ENCODE data around the gene C16orf74. TPM values are rescaled to one million over a fixed set of nuclear protein-coding genes. Genes with fewer than 3 reads are reported as not detected.

Gene C16orf74
- total and polyA plus RNA-seq, 2 experiments from 2014 or later, result 3.8 to 7.0 TPM

DNA sequence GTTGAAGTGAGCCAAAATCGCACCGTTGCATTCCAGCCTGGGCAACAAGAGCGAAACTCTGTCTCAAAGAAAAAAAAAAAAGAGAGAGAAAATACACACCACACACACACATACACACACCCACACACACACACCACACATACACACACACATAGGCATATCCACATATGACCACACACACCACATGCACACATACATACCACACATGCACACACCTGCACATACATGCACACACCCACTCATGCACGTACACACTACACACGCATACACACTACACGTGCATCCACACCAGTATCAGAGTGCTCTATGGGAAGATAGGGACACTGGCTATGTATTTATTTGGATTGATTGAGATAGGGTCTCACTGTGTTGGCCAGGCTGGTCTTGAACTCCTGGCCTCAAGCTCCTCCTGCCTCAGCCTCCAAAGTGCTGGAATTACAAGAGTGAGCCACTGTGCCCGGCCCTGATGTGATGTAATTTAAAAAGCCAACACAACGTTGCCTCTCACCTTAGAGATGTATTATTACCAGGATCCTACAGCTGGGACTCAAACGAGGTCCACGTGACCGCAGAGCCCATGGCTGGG lies 44.4 kb downstream of the C16orf74 start:
- no peaks in the 10 kb centered on the region for H3F3A ChIP-seq (ENCODE audit: insufficient read depth)
- H3K27ac ChIP-seq, result no peak overlapping the region
- 79 to 83% methylated on average over 8 to 11 of the region's 11 CpGs for WGBS, 2 experiments (ENCODE audit: low coverage in 1 of 2, low lambda C conversion rate in 2 of 2, missing lambda C conversion rate in 2 of 2)
- H3K4me1 ChIP-seq (ENCODE audit: insufficient read depth), result no peaks in the 10 kb centered on the region
- H3K9ac ChIP-seq, result no peak overlapping the region
- no peak for DNase-seq
- H3K9me3 ChIP-seq (ENCODE audit: low read depth), result no peaks in the 10 kb centered on the region
- no peaks in the 10 kb centered on the region for H3K9me2 ChIP-seq (ENCODE audit: insufficient read depth)
- H2AFZ ChIP-seq, result no peak overlapping the region
- H3K4me3 ChIP-seq, result no peak overlapping the region
- no peak for TF ChIP-seq EZH2phosphoT487 (IDR thresholded peaks at IDR 0.05; ENCODE audit: insufficient read depth, low read depth)
- no peak for TF ChIP-seq EZH2 (IDR thresholded peaks at IDR 0.05; ENCODE audit: insufficient read depth, poor library complexity, severe bottlenecking)
- H3K4me2 ChIP-seq (ENCODE audit: unreplicated experiment), result no peak overlapping the region
- in situ Hi-C loops (cut with MboI), result no loop called here
- no peaks in the 10 kb centered on the region for H3K36me3 ChIP-seq (ENCODE audit: low read depth)
- no peaks in the 10 kb centered on the region for H3K27me3 ChIP-seq (replicated peaks; ENCODE audit: insufficient read depth)
- no peaks in the 10 kb centered on the region for H3K79me2 ChIP-seq (ENCODE audit: insufficient read depth)
- no peaks in the 10 kb centered on the region for H4K20me1 ChIP-seq (ENCODE audit: insufficient read depth)

DNA sequence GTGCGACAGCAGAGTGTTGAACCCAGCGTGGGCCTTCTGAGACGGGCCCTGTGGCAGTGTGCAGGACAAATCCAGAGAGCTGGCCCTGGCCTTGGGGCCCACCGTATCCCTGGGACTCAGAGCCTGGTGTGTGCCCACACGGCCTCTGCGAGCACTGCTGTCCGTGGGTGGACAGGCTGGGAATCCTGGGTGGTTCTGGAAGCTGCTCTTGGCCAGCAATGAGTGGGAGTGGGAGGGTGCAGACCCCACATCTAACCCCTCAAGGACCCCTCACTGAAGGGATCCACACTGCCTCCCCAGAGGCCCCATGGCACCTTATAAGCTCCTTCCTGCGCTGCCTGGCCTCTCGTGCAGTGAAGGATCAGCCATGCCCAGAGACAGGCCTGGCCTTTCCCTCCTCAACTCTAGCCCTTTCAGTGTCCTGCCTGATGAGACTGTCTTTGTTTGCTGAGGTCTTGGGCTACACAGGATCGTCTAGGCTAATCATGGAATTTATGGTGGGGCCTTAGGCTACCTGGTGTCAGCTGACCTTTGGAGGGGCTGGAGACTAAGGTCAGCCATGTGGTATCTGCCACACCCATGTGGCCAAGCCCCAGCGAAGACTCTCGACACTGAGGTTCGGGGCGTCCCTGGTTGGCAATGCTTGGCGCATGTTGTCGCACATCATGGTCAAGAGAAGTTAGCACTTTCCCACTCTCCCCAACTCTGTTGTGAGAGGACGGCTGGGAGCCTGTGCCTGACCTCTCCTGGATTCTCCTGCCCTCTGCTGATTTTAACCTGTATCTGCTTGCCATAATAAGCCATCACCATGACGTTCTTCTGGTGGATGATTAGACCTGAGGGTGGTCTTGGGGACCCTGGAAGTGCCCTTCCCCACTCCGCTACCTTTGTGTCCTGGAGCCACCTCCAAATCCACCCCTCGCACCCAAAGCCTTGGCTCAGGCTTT lies 45.7 kb downstream of the C16orf74 start:
- H3K4me1 ChIP-seq (ENCODE audit: insufficient read depth), result no peaks in the 10 kb centered on the region
- no peaks in the 10 kb centered on the region for H3F3A ChIP-seq (ENCODE audit: insufficient read depth)
- no peak overlapping the region for H3K27ac ChIP-seq
- H3K27me3 ChIP-seq (replicated peaks; ENCODE audit: insufficient read depth), result no peaks in the 10 kb centered on the region
- TF ChIP-seq EZH2phosphoT487 (IDR thresholded peaks at IDR 0.05; ENCODE audit: insufficient read depth, low read depth) (no peak), EZH2 (IDR thresholded peaks at IDR 0.05; ENCODE audit: insufficient read depth, poor library complexity, severe bottlenecking) (no peak)
- no peaks in the 10 kb centered on the region for H3K9me2 ChIP-seq (ENCODE audit: insufficient read depth)
- no peaks in the 10 kb centered on the region for H4K20me1 ChIP-seq (ENCODE audit: insufficient read depth)
- no peak overlapping the region for H3K4me3 ChIP-seq
- H2AFZ ChIP-seq, result no peak overlapping the region
- no peak overlapping the region for H3K9ac ChIP-seq
- in situ Hi-C loops (cut with MboI), result no loop called here
- no peak overlapping the region for H3K4me2 ChIP-seq (ENCODE audit: unreplicated experiment)
- no peaks in the 10 kb centered on the region for H3K79me2 ChIP-seq (ENCODE audit: insufficient read depth)
- H3K36me3 ChIP-seq (ENCODE audit: low read depth), result no peaks in the 10 kb centered on the region
- DNase-seq, result no peak
- no peaks in the 10 kb centered on the region for H3K9me3 ChIP-seq (ENCODE audit: low read depth)
- 90 to 91% methylated on average over 20 of the region's 20 CpGs for WGBS, 2 experiments (ENCODE audit: low coverage in 1 of 2, low lambda C conversion rate in 2 of 2, missing lambda C conversion rate in 2 of 2)

DNA sequence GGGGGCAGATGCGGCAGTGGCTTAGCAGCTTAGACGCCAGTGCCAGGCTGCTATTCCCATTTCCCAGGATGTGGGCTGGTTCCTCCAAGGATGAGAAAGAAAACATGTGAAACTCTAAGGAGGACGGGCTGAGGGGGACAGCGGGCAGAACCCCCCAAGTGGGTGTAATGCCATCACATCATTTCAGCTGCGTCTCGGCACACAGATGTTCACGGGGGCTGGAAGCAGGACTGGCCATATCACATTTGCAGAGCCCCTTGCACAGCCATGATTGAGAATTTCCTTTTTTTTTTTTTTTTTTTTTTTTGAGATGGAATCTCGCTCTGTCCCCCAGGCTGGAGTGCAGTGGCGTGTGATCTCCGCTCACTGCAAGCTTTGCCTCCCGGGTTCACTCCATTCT lies 46.9 kb downstream of the C16orf74 start:
- 93 to 95% methylated on average over 7 to 11 of the region's 11 CpGs for WGBS, 2 experiments (ENCODE audit: low coverage in 1 of 2, low lambda C conversion rate in 2 of 2, missing lambda C conversion rate in 2 of 2)
- no peak for TF ChIP-seq EZH2phosphoT487 (IDR thresholded peaks at IDR 0.05; ENCODE audit: insufficient read depth, low read depth)
- TF ChIP-seq EZH2 (IDR thresholded peaks at IDR 0.05; ENCODE audit: insufficient read depth, poor library complexity, severe bottlenecking), result no peak
- Histone ChIP-seq H3K9me3 (ENCODE audit: low read depth) (no peaks in the 10 kb centered on the region), H3K27me3 (replicated peaks; ENCODE audit: insufficient read depth) (no peaks in the 10 kb centered on the region), H2AFZ (no peak overlapping the region), H3K4me1 (ENCODE audit: insufficient read depth) (no peaks in the 10 kb centered on the region), H4K20me1 (ENCODE audit: insufficient read depth) (no peaks in the 10 kb centered on the region), H3K9ac (no peak overlapping the region), H3K36me3 (ENCODE audit: low read depth) (no peaks in the 10 kb centered on the region), H3K79me2 (ENCODE audit: insufficient read depth) (no peaks in the 10 kb centered on the region), H3K4me3 (no peak overlapping the region), H3K27ac (no peak overlapping the region), H3K9me2 (ENCODE audit: insufficient read depth) (no peaks in the 10 kb centered on the region), H3F3A (ENCODE audit: insufficient read depth) (no peaks in the 10 kb centered on the region), H3K4me2 (ENCODE audit: unreplicated experiment) (no peak overlapping the region)
- in situ Hi-C loops (cut with MboI), result no loop called here
- DNase-seq, result no peak

DNA sequence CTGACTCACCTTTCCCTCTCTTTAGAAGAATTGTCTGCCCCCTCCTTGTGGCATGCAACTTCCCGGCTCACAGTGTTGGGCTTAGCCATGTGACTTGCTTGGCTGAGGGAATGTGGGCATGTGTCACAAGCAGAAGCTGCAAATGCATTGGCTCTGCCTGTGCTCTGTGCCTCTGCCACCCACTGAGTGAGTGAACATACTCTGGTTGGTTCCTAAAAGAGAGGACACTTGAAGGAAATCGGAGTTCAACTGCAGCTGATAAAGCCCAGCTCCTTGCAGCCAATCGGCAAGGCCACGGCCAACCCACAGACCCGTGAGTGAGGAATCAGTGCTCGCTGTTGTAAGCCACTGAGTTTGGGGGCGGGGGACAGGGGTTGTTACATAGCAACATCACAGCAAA lies 51.3 kb downstream of the C16orf74 start:
- DNase-seq, result peak; percentile 82

More for the DNA sequence above, 51.3 kb downstream of the C16orf74 start:
- Histone ChIP-seq H3K4me1 (ENCODE audit: insufficient read depth) (no peaks in the 10 kb centered on the region), H3K4me3 (no peak overlapping the region), H3K27me3 (replicated peaks; ENCODE audit: insufficient read depth) (peaks cover 16% of the 10 kb centered on the region), H3K36me3 (ENCODE audit: low read depth) (no peaks in the 10 kb centered on the region), H4K20me1 (ENCODE audit: insufficient read depth) (no peaks in the 10 kb centered on the region), H3K4me2 (ENCODE audit: unreplicated experiment) (no peak overlapping the region), H3K9me3 (ENCODE audit: low read depth) (no peaks in the 10 kb centered on the region), H3K9me2 (ENCODE audit: insufficient read depth) (no peaks in the 10 kb centered on the region), H2AFZ (no peak overlapping the region), H3K9ac (no peak overlapping the region), H3K79me2 (ENCODE audit: insufficient read depth) (no peaks in the 10 kb centered on the region), H3K27ac (no peak overlapping the region), H3F3A (ENCODE audit: insufficient read depth) (no peaks in the 10 kb centered on the region)
- no peak for TF ChIP-seq EZH2 (IDR thresholded peaks at IDR 0.05; ENCODE audit: insufficient read depth, poor library complexity, severe bottlenecking)
- no peak for TF ChIP-seq EZH2phosphoT487 (IDR thresholded peaks at IDR 0.05; ENCODE audit: insufficient read depth, low read depth)
- in situ Hi-C loops (cut with MboI), result no loop called here
- WGBS, 2 experiments (ENCODE audit: low coverage in 1 of 2, low lambda C conversion rate in 2 of 2, missing lambda C conversion rate in 2 of 2), result 8 to 10% methylated on average over 7 of the region's 7 CpGs

Data from GM23248 (cell line).